Activated B cell treated with CpG ODN at 0.5 μM for 24 hours (primary cell): Measurements from ENCODE around the gene TNNC2. TPM values are rescaled to one million over a fixed set of nuclear protein-coding genes. Genes with fewer than 3 reads are reported as not detected.

Experiments used
- ATAC-seq: fragments of 200-7000 bp; cut with Tn5 transposase; one replicate; pipeline ENCODE4 v1.10.0; 2021; ENCODE audit warnings: low read depth, mild to moderate bottlenecking, moderate library complexity
- CTCF ChIA-PET: fragments of 350-600 bp; sonication (Branson Sonifier 250); formaldehyde crosslinking; loops from one replicate; lab custom pipeline; 2021; ENCODE audit warnings: antibody characterized with exemption; lab: Charles Lee
- POLR2A ChIA-PET: fragments of 350-600 bp; sonication (Branson Sonifier 250); formaldehyde crosslinking; loops from one replicate; lab custom pipeline; 2021; ENCODE audit warnings: antibody characterized with exemption; lab: Charles Lee
- DNase-seq: peaks from one replicate; pipeline ENCODE4 v3.0.0; 2022
- H3K27ac Mint-ChIP-seq: one replicate; pipeline ENCODE4 v1.8.0; 2020; ENCODE audit warnings: mixed read lengths
- H3K27me3 Mint-ChIP-seq: one replicate; pipeline ENCODE4 v1.8.0; 2021; ENCODE audit warnings: mixed read lengths
- H3K36me3 Mint-ChIP-seq: one replicate; pipeline ENCODE4 v1.8.0; 2021; ENCODE audit warnings: low read depth, mixed read lengths
- H3K4me1 Mint-ChIP-seq: one replicate; pipeline ENCODE4 v1.8.0; 2021; ENCODE audit warnings: mixed read lengths
- H3K4me3 Mint-ChIP-seq: one replicate; pipeline ENCODE4 v1.8.0; 2020; ENCODE audit warnings: mild to moderate bottlenecking, mixed read lengths
- H3K9me3 Mint-ChIP-seq: one replicate; pipeline ENCODE4 v1.8.0; 2020; ENCODE audit warnings: mixed read lengths
- CTCF ChIP-seq: fragments of 200-600 bp; IDR thresholded peaks from one replicate; pipeline ENCODE4 v1.8.0; 2022; ENCODE audit warnings: antibody characterized with exemption, mild to moderate bottlenecking
- intact Hi-C: fragments of 100-400 bp; cut with micrococcal nuclease; formaldehyde crosslinking; loops from one replicate; pipeline ENCODE4 v1.15.1; 2024
- total RNA-seq: library from RNA; stranded (reverse); gene quantifications from 2 replicates; pipeline ENCODE4 v1.2.3, GENCODE V29; 2022

The TNNC2 gene
- total RNA-seq, 1 donor from 2014 or later = not detected

- ChIA-PET POLR2A (interaction anchor here (0.6 to 2.6 kb wide), 20 partner anchors 8 to 507 kb away, joined by 3 to 39 read pairs (median 4); partner anchors contain the start of genes CTSA, DNTTIP1, NEURL2 and PCIF1), CTCF (interaction anchor here (1.5 kb wide), 1 partner anchor 15 kb away, joined by 5 read pairs; no protein-coding TSS in a partner anchor)
Measured at GRCh38 chr20:45857114-45857881, 30.2 kb upstream of the TNNC2 start, which contains the start of the genes ACOT8 and ZSWIM3. TSS of gene ACOT8 (minus strand) at chr20:45857392. CDS start at chr20:45857315, 77 bp downstream. TSS of gene ZSWIM3 (plus strand) at chr20:45857614. CDS start at chr20:45857826, 212 bp downstream.

GRCh38 chr20:45853484-45853883 lies 26.4 kb upstream of the TNNC2 start:
- Mint-ChIP-seq H3K4me1 (peaks cover 38% of the 10 kb centered on the region), H3K9me3 (no peaks in the 10 kb centered on the region), H3K27me3 (no peaks in the 10 kb centered on the region), H3K36me3 (peaks cover 44% of the 10 kb centered on the region), H3K27ac (no peak overlapping the region), H3K4me3 (no peak overlapping the region)
- TF ChIP-seq CTCF = no peak
- ATAC-seq (no peak), DNase-seq (no peak)
- ChIA-PET CTCF (no interaction called here), POLR2A (no interaction called here)
- intact Hi-C loops = no loop called here

More at GRCh38 chr20:45857114-45857881, 30.2 kb upstream of the TNNC2 start, which contains the start of the genes ACOT8 and ZSWIM3:
- no peak for TF ChIP-seq CTCF
- DNase-seq (peak; percentile 67), ATAC-seq (peak; percentile 98)
- peak within 1 kb of the TSS; percentile 94 for H3K4me3 Mint-ChIP-seq
- H3K9me3 Mint-ChIP-seq = no peaks in the 10 kb centered on the region
- H3K27me3 Mint-ChIP-seq = no peaks in the 10 kb centered on the region
- peaks cover 22% of the 10 kb centered on the region for H3K36me3 Mint-ChIP-seq
- intact Hi-C loops = loop anchor here (1.0 to 2.0 kb wide), 8 partner anchors 15 to 232 kb away; partner anchors contain the start of genes CTSA, NCOA5, NEURL2 and UBE2C
- peaks cover 48% of the 10 kb centered on the region for H3K4me1 Mint-ChIP-seq
- H3K27ac Mint-ChIP-seq = peak within 1 kb of the TSS; percentile 94

- H3K4me1 Mint-ChIP-seq = peaks cover 27% of the 10 kb centered on the region
- DNase-seq (no peak), ATAC-seq (no peak)
- intact Hi-C loops = no loop called here
- ChIA-PET CTCF (no interaction called here), POLR2A (interaction anchor here (0.7 to 0.8 kb wide), 2 partner anchors 32 to 83 kb away, joined by 3 to 4 read pairs; partner anchors contain the start of gene PCIF1)
- peaks cover 47% of the 10 kb centered on the region for H3K36me3 Mint-ChIP-seq
- no peaks in the 10 kb centered on the region for H3K9me3 Mint-ChIP-seq
- no peak overlapping the region for H3K27ac Mint-ChIP-seq
- no peak overlapping the region for H3K4me3 Mint-ChIP-seq
- H3K27me3 Mint-ChIP-seq = no peaks in the 10 kb centered on the region
- no peak for TF ChIP-seq CTCF
Measured at GRCh38 chr20:45852326-45852725, 25.2 kb upstream of the TNNC2 start.

- Mint-ChIP-seq H3K36me3 (peaks cover 45% of the 10 kb centered on the region), H3K4me1 (peaks cover 21% of the 10 kb centered on the region)
- TF ChIP-seq CTCF = no peak
Measured at GRCh38 chr20:45851501-45851900, 24.4 kb upstream of the TNNC2 start.

GRCh38 chr20:45850926-45851325 lies 23.8 kb upstream of the TNNC2 start:
- ATAC-seq = no peak
- H3K4me1 Mint-ChIP-seq = peaks cover 15% of the 10 kb centered on the region
- no peak for TF ChIP-seq CTCF
- no peaks in the 10 kb centered on the region for H3K27me3 Mint-ChIP-seq
- H3K4me3 Mint-ChIP-seq = no peak overlapping the region
- peaks cover 51% of the 10 kb centered on the region for H3K36me3 Mint-ChIP-seq
- intact Hi-C loops = no loop called here
- ChIA-PET CTCF (no interaction called here), POLR2A (interaction anchor here (0.6 kb wide), 1 partner anchor 25 kb away, joined by 3 read pairs; no protein-coding TSS in a partner anchor)
- no peaks in the 10 kb centered on the region for H3K9me3 Mint-ChIP-seq
- H3K27ac Mint-ChIP-seq = no peak overlapping the region
- DNase-seq = no peak

More at GRCh38 chr20:45851501-45851900, 24.4 kb upstream of the TNNC2 start:
- ChIA-PET POLR2A (interaction anchor here (0.6 kb wide), 1 partner anchor 25 kb away, joined by 3 read pairs; no protein-coding TSS in a partner anchor), CTCF (no interaction called here)
- Mint-ChIP-seq H3K27me3 (no peaks in the 10 kb centered on the region), H3K27ac (no peak overlapping the region), H3K9me3 (no peaks in the 10 kb centered on the region), H3K4me3 (no peak overlapping the region)
- intact Hi-C loops = no loop called here
- no peak for DNase-seq
- ATAC-seq = no peak
